Measurements from ENCODE around the gene ZNF236. TPM values are rescaled to one million over a fixed set of nuclear protein-coding genes. Genes with fewer than 3 reads are reported as not detected.

ZNF236 gene
- total and polyA plus RNA-seq, 2 of the 13 experiments (the other 11 are each of a cell fraction or from before 2014, with no cell fraction given), result 3.0 to 7.2 TPM

- no peak for FAIRE-seq
- no TSS peak for BruUV-seq (replicated peaks)
- no peaks in the 10 kb centered on the region for H3K4me1 ChIP-seq (ENCODE audit: insufficient read depth, low read length)
- 99% methylated on average over 12 of the region's 17 CpGs for WGBS (ENCODE audit: low lambda C conversion rate)
- H3K9me3 ChIP-seq (ENCODE audit: low read length), result no peaks in the 10 kb centered on the region
- H3K79me2 ChIP-seq (ENCODE audit: insufficient read depth, low read length), result no peaks in the 10 kb centered on the region
- no peak overlapping the region for H3K27ac ChIP-seq (ENCODE audit: extremely low read length, insufficient read depth, low read length)
- H3K27me3 ChIP-seq (ENCODE audit: control insufficient read depth in 1 of 2, insufficient read depth in 2 of 2, low read length in 2 of 2), result no peaks in the 10 kb centered on the region
- intact Hi-C loops (cut with micrococcal nuclease; ENCODE audit: unreplicated experiment), result no loop called here
- in situ Hi-C loops (cut with HindIII; ENCODE audit: extremely low pct_ligation_motif_present, low pct_unique_long_range_greater_than_20kb), result no loop called here
- no peak overlapping the region for H3K9ac ChIP-seq (ENCODE audit: insufficient read depth, low read depth, low read length)
- ChIA-PET POLR2A (no interaction called here), CTCF (ENCODE audit: low intra/inter-chr PET ratio, low total read pairs) (no interaction called here)
- no peak for ATAC-seq
- no peaks in the 10 kb centered on the region for H4K20me1 ChIP-seq (ENCODE audit: insufficient read depth, low read length)
- no peak for DNase-seq (ENCODE audit: low spot score)
- no peak overlapping the region for H3K4me2 ChIP-seq (ENCODE audit: low read depth, low read length)
- H3K4me3 ChIP-seq (replicated peaks in 1 of 3; ENCODE audit: insufficient read depth in 1 of 3, low read depth in 2 of 3, low read length in 3 of 3), result no peak overlapping the region
- TF ChIP-seq MEIS2 (CRISPR knock-in tag; IDR thresholded peaks at IDR 0.05), result no peak
- no peak overlapping the region for H2AFZ ChIP-seq (ENCODE audit: low read length)
- H3K36me3 ChIP-seq (replicated peaks in 1 of 2; ENCODE audit: control insufficient read depth in 1 of 2, insufficient read depth in 2 of 2, low read length in 2 of 2), result peaks cover 8 to 35% of the 10 kb centered on the region in 2 experiments; a peak in 4 of 5 replicates
These were observed 57.7 kb downstream of the ZNF236 start for GRCh38 chr18:76880026-76880425.

DNA sequence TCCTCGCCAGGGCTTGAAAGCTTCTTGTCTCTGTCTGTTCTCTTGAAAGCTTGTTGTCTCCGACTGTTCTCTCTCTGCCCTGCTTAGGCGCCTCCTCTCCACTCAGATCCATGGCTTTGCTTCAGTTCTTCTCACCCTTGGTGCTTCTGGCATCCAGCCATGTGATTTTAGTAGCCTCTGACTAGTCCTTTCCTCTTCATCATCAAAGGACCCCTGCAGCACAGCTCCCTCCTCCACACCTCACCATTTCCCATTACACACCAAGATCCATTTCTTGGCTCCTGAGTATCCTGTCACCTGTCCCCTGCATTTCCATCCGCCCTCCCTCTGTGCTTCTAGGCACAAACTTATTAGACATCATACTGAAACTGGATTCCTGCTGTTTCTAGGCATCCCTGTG is 59.4 kb downstream of the ZNF236 start:
- Histone ChIP-seq H2AFZ (ENCODE audit: low read length) (no peak overlapping the region), H3K27me3 (ENCODE audit: control insufficient read depth in 1 of 2, insufficient read depth in 2 of 2, low read length in 2 of 2) (no peaks in the 10 kb centered on the region), H3K4me2 (ENCODE audit: low read depth, low read length) (no peak overlapping the region), H4K20me1 (ENCODE audit: insufficient read depth, low read length) (no peaks in the 10 kb centered on the region), H3K36me3 (replicated peaks in 1 of 2; ENCODE audit: control insufficient read depth in 1 of 2, insufficient read depth in 2 of 2, low read length in 2 of 2) (peaks cover 8 to 41% of the 10 kb centered on the region in 2 experiments; a peak in 4 of 5 replicates), H3K27ac (ENCODE audit: extremely low read length, insufficient read depth, low read length) (no peak overlapping the region), H3K9ac (ENCODE audit: insufficient read depth, low read depth, low read length) (no peak overlapping the region), H3K9me3 (ENCODE audit: low read length) (no peaks in the 10 kb centered on the region), H3K4me1 (ENCODE audit: insufficient read depth, low read length) (no peaks in the 10 kb centered on the region), H3K79me2 (ENCODE audit: insufficient read depth, low read length) (no peaks in the 10 kb centered on the region), H3K4me3 (replicated peaks in 1 of 3; ENCODE audit: insufficient read depth in 1 of 3, low read depth in 2 of 3, low read length in 3 of 3) (no peak overlapping the region)
- ATAC-seq (no peak), FAIRE-seq (no peak), DNase-seq (ENCODE audit: low spot score) (no peak)
- WGBS (ENCODE audit: low lambda C conversion rate), result 95% methylated on average over 4 of the region's 4 CpGs
- intact Hi-C loops (cut with micrococcal nuclease; ENCODE audit: unreplicated experiment), result no loop called here
- BruUV-seq (replicated peaks), result no TSS peak
- in situ Hi-C loops (cut with HindIII; ENCODE audit: extremely low pct_ligation_motif_present, low pct_unique_long_range_greater_than_20kb), result no loop called here
- ChIA-PET POLR2A (no interaction called here), CTCF (ENCODE audit: low intra/inter-chr PET ratio, low total read pairs) (no interaction called here)
- TF ChIP-seq ZBTB26 (CRISPR knock-in tag; IDR thresholded peaks at IDR 0.05; ENCODE audit: borderline replicate concordance) (no peak), POGZ (CRISPR knock-in tag; IDR thresholded peaks at IDR 0.05) (no peak), ZNF326 (CRISPR knock-in tag; IDR thresholded peaks at IDR 0.05; ENCODE audit: borderline replicate concordance) (no peak), KDM5A (IDR thresholded peaks at IDR 0.05; ENCODE audit: borderline replicate concordance, low read length) (no peak), FLYWCH1 (CRISPR knock-in tag; IDR thresholded peaks at IDR 0.05) (no peak), ZNF557 (CRISPR knock-in tag; IDR thresholded peaks at IDR 0.05) (no peak), ZNF720 (CRISPR knock-in tag; IDR thresholded peaks at IDR 0.05) (no peak), HDAC6 (IDR thresholded peaks at IDR 0.05; ENCODE audit: low read depth, low read length) (no peak), SP4 (CRISPR knock-in tag; IDR thresholded peaks at IDR 0.05) (no peak), ZNF329 (CRISPR knock-in tag; IDR thresholded peaks at IDR 0.05; ENCODE audit: low read depth) (no peak), SMARCE1 (IDR thresholded peaks at IDR 0.05; ENCODE audit: borderline replicate concordance) (no peak), ZNF703 (CRISPR knock-in tag; IDR thresholded peaks at IDR 0.05; ENCODE audit: borderline replicate concordance) (no peak), ZNF484 (CRISPR knock-in tag; IDR thresholded peaks at IDR 0.05; ENCODE audit: borderline replicate concordance, low read depth) (no peak)
- TF ChIP-seq, protein P1, sequence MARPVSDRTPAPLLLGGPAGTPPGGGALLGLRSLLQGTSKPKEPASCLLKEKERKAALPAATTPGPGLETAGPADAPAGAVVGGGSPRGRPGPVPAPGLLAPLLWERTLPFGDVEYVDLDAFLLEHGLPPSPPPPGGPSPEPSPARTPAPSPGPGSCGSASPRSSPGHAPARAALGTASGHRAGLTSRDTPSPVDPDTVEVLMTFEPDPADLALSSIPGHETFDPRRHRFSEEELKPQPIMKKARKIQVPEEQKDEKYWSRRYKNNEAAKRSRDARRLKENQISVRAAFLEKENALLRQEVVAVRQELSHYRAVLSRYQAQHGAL (CRISPR knock-in tag; IDR thresholded peaks at IDR 0.05; ENCODE audit: not compliant biosample characterization), result no peak
- TF ChIP-seq, protein P2, sequence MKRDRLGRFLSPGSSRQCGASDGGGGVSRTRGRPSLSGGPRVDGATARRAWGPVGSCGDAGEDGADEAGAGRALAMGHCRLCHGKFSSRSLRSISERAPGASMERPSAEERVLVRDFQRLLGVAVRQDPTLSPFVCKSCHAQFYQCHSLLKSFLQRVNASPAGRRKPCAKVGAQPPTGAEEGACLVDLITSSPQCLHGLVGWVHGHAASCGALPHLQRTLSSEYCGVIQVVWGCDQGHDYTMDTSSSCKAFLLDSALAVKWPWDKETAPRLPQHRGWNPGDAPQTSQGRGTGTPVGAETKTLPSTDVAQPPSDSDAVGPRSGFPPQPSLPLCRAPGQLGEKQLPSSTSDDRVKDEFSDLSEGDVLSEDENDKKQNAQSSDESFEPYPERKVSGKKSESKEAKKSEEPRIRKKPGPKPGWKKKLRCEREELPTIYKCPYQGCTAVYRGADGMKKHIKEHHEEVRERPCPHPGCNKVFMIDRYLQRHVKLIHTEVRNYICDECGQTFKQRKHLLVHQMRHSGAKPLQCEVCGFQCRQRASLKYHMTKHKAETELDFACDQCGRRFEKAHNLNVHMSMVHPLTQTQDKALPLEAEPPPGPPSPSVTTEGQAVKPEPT (CRISPR knock-in tag; IDR thresholded peaks at IDR 0.05; ENCODE audit: low read depth), result no peak
